C4-2B (cell line): ENCODE results near the gene LAMC3.

Source experiments
- H3K27ac ChIP-seq: fragments of 450-650 bp; 2 replicates; pipeline ENCODE4 v1.5.1; 2017
- ZFX ChIP-seq: fragments of 450-650 bp; IDR thresholded peaks from 2 replicates; pipeline ENCODE4 v1.6.1; 2017
- TF ChIP-seq, protein P1 (sequence below): fragments of 450-650 bp; conservative IDR thresholded peaks from 2 replicates; pipeline ENCODE4 v1.5.1; 2017; ENCODE audit warnings: mild to moderate bottlenecking

Gene LAMC3

DNA sequence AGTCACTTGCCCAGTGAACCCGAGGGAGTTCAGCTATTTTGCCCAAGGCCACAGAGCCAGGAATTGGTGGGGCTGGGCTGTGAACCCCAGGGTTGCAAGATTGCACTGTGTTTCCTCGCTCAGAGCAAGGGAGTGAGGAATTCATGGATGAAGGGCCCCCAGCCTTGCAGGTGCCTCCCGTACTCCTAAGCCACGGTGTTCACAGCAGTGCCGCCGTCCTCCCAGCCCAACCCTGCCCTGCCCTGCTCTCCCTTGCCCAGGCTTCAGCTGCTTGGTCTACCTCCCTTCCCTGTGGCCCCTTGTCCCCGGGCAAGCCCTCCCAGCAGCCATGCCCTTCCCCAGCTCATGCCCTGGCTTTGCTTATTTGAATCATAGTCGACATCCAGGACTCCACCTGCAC, 6.1 kb downstream of the LAMC3 start:
- H3K27ac ChIP-seq: no peak overlapping the region
- no peak for TF ChIP-seq ZFX
- TF ChIP-seq, protein P1, sequence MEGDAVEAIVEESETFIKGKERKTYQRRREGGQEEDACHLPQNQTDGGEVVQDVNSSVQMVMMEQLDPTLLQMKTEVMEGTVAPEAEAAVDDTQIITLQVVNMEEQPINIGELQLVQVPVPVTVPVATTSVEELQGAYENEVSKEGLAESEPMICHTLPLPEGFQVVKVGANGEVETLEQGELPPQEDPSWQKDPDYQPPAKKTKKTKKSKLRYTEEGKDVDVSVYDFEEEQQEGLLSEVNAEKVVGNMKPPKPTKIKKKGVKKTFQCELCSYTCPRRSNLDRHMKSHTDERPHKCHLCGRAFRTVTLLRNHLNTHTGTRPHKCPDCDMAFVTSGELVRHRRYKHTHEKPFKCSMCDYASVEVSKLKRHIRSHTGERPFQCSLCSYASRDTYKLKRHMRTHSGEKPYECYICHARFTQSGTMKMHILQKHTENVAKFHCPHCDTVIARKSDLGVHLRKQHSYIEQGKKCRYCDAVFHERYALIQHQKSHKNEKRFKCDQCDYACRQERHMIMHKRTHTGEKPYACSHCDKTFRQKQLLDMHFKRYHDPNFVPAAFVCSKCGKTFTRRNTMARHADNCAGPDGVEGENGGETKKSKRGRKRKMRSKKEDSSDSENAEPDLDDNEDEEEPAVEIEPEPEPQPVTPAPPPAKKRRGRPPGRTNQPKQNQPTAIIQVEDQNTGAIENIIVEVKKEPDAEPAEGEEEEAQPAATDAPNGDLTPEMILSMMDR: no peak

DNA sequence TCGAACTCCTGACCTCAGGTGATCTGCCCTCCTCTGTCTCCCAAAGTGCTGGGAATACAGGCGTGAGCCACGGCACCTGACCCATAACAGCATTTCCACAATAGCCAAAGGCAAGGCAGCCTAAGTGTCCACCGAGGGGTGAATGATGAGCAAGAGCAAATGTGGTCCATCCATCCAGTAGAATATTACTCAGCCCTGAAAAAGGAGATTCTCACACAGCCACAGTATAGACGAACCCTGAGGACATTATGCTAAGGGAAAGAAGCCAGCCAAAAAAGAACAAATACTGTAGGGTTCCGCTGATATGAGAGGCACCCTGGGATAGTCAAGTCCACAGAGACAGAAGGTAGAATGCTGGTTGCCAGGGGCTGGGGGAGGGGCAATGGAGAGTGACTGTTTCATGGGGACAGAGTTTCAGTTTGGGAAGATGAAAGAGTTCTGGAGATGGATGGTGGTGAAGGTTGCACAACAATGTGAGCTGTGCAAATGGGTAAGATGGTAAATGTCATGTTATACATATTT, 7.0 kb downstream of the LAMC3 start:
- TF ChIP-seq ZFX: no peak
- TF ChIP-seq, protein P1: no peak
- H3K27ac ChIP-seq: no peak overlapping the region

DNA sequence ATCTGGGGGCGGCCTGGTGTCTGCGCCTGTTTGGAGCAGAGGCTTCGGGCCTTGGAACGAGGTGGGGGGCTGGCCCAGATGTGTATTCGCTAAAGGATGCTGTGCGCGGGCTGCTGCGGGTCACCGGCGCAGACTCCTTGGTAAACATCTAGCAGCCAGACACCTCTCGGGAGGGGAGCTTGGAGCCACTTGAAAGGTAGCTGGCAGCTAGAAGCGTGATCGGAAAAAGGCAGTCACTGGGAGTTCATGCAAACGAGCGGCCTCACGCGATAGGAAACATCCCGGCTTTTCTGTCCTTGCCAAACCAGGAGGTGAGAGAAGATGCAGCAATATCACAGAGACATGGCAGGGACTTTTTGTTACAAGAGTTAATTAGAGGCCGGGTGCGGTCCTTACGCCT, 8.1 kb downstream of the LAMC3 start:
- no peak overlapping the region for H3K27ac ChIP-seq
- no peak for TF ChIP-seq ZFX
- TF ChIP-seq, protein P1: no peak

DNA sequence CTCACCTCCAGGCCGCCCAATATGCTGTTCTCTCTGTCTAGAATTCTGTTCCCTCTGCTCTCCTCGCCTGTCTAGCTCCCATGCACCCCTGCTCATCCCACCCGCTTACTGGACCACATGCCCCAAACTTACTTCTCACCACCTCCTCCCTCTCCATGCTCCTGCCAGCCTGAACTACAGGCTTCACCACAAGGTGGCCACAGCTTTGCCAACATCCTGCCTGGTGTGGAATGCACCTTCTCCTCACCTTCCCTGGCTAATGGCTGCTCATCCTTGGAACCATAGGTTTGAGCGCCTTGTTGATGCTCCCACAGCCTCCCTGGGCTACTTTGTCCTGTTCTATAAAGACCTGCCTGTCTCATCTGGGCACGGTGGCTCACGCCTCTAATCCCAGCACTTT, 9.6 kb downstream of the LAMC3 start:
- H3K27ac ChIP-seq: no peak overlapping the region
- no peak for TF ChIP-seq ZFX
- TF ChIP-seq, protein P1: no peak; the same call in 1 of the 2 replicates

DNA sequence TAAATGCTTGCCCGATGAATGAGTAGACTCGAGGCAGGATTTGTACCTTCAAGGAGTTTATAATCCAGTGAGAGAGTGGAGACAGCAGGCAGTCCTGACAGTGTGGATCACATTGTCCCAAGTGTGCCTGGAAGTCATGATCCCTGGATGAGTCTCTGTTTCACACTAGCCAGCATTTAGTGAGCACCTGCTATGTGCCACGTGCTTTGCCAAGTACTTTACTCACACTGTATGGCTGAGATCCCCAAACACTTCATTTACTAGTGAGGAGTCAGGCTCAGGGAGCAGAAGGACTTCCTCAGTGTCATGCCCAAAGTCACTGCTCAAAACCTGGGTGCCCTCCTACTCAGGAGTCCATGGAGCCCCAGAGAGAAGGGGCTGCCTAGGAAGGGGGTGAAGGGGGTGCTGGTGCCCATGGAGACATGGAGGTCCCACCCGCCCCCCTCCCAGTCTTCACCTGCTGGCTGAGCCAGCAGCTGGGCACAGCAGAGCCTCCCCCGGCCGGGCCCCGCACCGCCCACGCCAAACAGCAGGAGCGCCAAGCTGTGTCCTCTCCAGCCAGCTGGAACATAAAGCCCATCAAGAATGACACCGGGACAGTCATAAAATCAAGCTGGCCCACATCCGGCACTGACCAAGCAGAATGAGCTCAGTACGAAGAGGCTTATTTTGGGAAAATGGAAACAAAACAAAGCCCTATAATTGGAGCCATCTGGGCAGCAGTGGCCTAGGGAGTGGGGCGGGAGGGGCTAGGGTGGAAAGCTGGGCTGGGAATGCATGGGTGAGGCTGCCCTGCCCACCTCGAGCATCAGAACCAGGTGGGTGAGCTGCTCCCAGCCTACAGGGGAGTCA, 10.6 kb downstream of the LAMC3 start:
- no peak overlapping the region for H3K27ac ChIP-seq
- TF ChIP-seq, protein P1: no peak
- TF ChIP-seq ZFX: no peak

DNA sequence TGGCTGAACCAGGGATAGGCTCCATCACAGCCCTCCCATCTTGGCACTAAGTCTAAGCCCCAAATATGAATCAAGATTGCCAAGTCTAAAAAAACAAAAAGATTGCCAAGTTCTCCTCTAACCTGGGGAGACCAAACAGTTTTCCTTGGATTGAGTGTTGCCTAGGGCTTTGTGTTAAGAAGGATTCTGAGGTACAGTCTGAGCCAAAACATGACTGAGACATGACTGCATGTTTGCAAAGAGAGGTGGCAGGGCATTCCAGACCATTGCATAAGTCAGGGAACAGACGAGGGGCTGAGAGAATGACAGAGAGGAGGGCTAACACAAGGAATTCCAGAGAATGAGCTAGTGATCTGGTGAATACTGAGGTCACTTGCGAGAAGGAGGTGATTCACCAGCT, 11.4 kb downstream of the LAMC3 start:
- H3K27ac ChIP-seq: no peak overlapping the region
- TF ChIP-seq, protein P1: no peak
- TF ChIP-seq ZFX: no peak

DNA sequence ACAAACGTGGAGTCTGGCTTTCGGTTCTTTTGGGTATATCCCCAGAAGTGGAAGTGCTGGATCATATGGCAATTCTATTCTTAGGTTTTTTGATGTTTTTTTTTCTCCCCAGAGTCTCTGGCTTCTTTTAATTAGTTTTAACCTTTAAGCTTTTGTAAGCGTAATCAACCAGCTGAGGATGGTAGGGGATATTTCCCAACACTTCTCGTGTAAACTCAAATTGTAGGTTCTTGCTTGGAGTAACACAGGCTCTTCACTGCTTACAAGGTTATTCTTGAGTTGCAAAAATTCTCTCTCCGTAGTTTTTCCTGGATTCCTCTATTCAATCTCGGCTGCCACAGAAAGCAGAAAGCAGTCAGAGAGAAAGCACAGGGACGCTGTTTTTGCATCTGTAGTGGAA, 11.9 kb downstream of the LAMC3 start:
- no peak for TF ChIP-seq ZFX
- TF ChIP-seq, protein P1: no peak
- no peak overlapping the region for H3K27ac ChIP-seq
